GM12873 (cell line): ENCODE measurements around the gene HS3ST2.

Experiments used
- CTCF ChIP-seq: IDR thresholded peaks from 2 replicates; pipeline ENCODE4 v1.5.1; 2012; ENCODE audit warnings: low read depth, mild to moderate bottlenecking, moderate library complexity, low read length, control low read depth; ENCODE audit not compliant: insufficient read depth; ENCODE audit errors: missing control alignments

HS3ST2 gene

GRCh38 chr16:22879466-22879865, 65.5 kb downstream of the HS3ST2 start:
- no peak for TF ChIP-seq CTCF

GRCh38 chr16:22882981-22883380, 69.0 kb downstream of the HS3ST2 start:
- no peak for TF ChIP-seq CTCF

DNA sequence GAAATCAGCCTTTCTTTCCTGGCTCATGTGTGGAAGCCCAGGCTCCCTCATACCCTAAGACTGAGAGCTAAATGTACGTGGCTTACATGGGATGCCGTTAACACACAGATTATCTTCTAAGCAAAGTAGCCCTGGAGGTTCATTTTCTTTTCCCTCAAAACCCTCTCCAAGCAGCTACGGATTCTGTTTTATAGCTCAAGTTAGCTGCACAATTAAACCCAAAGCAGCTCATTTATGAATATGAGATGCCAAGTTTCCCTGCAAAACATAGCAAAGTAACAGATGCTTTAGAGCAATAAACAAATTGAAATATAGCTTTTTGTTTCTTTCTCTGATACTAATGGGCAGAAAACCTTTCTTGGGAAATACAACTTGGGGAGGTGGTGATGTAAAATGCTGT, 72.0 kb downstream of the HS3ST2 start:
- no peak for TF ChIP-seq CTCF

GRCh38 chr16:22886927-22887326, 73.0 kb downstream of the HS3ST2 start:
- TF ChIP-seq CTCF, result no peak

GRCh38 chr16:22887445-22887844, 73.5 kb downstream of the HS3ST2 start:
- no peak for TF ChIP-seq CTCF

- TF ChIP-seq CTCF, result no peak
These were observed 74.8 kb downstream of the HS3ST2 start for GRCh38 chr16:22888791-22889190.

- no peak for TF ChIP-seq CTCF
These were observed 77.0 kb downstream of the HS3ST2 start for GRCh38 chr16:22890976-22891375.

GRCh38 chr16:22897184-22897583, 83.2 kb downstream of the HS3ST2 start:
- no peak for TF ChIP-seq CTCF
